Activated naive CD4-positive, alpha-beta T cell treated with anti-CD3 and anti-CD28 coated beads, Interleukin-2, amount 50 U/mL, for 16 hours (primary cell): Measurements from ENCODE around the gene TMPRSS5.

Source experiments
- DNase-seq: peaks from one replicate; pipeline ENCODE4 v3.0.0-alpha.2; 2020

The TMPRSS5 gene

DNA sequence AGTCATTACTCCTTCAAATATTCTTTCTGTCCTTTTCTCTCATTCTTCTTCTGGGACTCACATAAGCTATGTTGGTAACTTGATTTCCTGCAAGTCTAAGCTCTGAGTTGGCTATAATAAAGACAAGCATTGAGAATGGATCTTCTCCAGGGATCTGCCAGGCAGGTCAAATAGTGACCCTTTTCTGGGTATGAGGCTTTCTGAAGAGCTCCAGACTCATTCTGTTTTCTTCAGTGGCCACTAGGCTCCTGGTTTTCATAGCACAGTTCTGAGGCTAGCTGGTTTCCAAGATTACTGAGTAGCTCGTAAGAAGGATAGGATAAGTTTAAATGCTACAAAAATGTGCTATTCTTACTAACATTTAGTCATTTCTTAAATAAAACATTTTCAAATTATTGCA is 38.3 kb downstream of the TMPRSS5 start:
- DNase-seq: no peak

DNA sequence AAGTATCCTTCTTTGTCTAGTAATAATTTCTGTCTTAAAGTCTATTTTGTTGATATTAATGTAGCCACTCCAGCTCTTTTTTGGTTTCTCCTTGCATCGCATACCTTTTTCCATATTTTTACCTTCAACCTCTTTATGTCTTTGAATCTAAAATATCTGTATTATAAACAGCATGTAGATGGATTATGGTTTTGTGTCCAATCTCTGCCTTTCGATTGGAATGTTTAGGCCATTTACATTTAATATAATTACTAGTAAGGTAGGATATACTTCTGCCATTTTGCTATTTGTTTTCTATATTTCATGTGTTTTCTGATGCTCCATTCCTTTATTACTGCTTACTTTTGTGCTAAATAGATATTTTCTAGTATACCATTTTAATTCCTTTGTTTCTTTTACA is 39.5 kb downstream of the TMPRSS5 start:
- DNase-seq: no peak

DNA sequence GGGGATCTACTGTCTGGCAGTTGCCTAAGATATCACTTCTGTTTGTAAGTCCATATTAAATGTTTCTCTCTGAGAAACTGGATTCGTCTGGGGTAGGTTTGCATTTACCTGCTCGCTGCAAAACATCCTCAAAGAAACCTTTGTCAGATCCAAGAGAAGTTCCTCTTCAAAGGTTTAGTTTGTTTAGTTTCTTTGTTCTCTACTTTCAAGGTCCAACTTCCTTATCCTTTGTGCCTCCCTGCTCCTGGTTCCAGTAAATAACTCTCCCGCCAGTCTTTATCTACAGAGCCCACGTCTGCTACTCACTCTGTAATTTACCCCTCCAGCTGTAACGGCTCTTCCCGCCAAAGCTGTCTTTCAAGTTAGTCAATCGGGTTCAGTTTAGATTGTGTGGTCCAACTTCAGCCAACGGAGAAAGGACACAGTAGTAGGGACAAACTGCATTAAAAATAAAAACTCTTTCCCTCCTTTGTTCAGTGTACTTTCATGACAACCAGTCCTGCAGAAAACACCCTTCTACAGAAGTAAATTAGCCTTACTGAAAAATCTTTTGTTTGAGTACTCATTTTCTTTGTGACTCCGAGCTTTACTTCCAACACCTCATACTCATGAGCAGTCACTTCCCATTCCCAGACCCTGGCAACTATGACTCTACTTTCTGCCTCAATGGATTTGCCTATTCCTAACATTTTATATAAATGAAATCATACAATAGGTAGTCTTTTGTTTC is 41.0 kb downstream of the TMPRSS5 start:
- no peak for DNase-seq

DNA sequence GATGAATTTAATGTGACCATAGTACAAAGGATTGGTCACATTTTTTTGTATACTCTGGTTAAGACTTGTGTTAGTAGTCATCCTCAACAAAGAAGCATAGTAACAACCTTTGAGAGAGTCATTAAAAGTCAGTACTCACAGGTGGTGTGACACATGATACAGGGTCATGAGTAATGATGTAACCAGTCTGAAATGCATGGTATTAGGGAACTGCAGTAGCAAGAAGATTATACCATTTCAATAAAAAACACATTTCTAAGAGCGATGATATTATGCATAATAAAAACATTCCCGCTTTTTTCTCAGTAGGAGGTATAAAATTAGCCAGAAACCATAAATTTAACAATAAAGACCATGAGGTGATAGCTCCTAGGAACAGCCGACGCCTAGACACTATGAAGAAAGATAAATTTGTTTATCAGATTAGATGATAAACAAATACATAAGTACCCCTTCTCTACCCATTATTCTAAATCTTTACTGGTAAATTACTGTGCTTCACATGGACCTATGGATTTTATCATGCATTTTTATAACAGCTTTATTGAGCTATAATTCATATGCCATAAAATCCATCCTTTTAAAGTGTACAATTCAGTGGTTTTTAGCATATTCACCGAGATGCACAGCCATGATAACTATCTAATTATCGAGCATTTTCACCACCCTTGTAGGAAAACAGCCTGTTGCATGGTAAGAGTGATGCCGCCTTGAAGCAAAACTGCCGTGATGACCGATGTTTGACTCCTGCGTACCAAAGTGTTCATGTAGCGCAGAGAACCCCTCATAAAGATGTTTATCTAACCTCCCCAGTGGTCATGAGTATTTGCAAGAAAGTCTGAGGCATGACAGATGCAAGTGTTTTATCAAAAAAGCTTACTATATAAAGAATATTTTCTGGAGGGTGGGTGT is 41.8 kb downstream of the TMPRSS5 start:
- no peak for DNase-seq

DNA sequence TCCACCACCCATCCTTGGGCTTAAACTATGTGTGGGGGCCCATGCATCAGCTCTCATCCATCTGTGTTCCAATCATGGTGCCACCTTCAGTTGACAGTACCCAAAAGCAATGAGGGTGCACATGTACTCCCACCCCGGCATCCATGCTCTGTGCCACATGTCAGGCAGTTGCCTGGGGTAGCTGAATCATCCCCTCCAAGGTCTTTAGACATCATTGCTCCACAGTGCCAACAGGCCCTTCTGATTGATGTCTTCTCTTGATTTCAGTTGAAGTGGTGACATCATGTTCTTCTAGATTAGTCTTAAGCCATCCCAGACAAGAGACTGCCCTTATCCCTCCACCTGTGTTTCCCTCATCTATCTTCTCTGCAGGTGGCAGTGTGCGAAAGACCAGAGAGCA is 42.5 kb downstream of the TMPRSS5 start:
- DNase-seq: no peak

DNA sequence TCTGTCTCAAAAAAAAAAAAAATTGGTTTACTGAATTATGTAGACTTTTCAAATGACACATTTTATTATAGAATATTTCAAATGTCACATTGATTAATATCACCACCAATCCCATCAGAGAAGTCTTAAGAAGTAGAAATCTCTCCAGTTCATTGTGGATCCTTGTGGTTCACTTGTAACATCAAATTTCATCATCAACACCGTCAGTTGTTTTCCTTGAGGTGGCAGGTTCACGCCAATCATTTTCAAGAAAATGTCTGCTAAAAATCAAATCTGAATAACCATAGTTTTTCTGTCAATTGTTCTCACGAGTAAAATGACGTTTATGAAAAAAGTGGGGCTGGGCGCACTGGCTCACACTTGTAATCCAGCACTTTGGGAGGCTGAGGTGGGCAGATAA is 50.3 kb downstream of the TMPRSS5 start:
- no peak for DNase-seq

DNA sequence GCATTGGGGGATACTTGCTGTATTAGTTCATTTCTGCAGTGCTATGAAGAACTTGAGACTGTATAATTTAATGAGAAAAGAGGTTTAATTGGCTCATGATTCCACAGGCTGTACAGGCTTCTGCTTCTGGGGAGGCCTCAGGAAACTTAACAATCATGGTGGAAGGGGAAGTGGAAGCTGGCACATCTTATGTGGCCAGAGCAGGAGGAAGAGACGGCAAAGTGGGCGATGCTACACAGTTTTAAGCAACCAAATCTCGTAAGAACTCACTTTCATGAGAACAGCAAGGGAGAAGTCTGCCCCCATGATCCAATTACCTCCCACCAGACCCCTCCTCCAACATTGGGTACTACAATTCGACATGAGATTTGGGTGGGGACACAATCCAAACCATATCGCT is 55.1 kb downstream of the TMPRSS5 start:
- no peak for DNase-seq

DNA sequence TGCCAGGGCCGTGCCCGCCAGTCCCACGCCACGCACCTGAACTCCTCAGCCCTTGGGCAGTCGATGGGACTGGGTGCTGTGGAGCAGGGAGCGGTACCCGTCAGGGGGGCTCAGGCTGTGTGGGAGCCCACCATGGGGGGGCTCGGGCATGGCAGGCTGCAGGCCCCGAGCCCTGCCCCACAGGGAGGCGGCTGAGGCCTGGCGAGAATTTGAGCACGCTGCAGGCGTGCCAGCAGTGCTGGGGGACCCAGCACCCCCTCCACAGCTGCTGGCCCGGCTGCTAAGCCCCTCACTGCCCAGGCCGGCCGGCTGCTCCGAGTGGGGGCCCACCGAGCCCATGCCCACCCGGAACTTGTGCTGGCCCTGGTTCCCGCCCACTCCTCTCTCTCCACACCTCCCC is 56.8 kb downstream of the TMPRSS5 start:
- no peak for DNase-seq

DNA sequence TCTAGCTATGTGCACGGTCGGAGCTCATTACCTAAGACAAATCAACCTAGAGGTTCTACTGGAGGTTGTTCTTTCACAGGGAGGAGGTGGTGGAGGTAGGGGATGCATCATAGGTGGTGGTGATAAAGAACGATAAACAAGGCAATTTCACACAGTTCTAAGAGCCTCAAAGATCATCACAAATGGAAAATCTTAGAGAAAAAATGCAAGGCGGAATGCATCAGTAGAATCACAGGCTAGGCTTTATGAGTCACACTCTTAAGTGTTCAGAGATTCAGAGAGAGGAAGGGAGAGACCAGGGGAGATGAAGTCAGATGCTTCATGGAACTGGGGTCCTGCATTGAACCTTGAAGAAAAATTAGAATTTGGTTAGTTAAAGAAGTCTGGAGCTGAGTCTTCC is 58.3 kb downstream of the TMPRSS5 start:
- no peak for DNase-seq

DNA sequence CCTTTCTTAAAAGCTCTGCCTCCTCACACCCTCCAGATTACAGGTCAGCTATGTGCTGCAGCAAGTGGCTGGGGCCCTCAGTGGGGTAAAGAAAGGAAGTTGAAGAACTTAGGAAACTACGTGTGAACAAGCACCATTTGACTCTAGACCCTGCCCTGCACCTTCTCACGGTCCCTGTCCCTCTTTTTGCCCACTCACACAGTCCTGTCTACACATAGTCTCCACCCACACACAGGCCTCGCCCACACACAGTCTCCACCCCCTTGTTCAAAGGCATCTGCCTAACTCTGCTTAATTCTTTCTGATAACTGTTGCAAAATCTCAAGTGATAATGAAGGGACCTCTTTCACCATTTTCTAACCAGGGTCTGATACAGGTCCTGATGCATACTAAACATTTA is 59.0 kb downstream of the TMPRSS5 start:
- DNase-seq: no peak

DNA sequence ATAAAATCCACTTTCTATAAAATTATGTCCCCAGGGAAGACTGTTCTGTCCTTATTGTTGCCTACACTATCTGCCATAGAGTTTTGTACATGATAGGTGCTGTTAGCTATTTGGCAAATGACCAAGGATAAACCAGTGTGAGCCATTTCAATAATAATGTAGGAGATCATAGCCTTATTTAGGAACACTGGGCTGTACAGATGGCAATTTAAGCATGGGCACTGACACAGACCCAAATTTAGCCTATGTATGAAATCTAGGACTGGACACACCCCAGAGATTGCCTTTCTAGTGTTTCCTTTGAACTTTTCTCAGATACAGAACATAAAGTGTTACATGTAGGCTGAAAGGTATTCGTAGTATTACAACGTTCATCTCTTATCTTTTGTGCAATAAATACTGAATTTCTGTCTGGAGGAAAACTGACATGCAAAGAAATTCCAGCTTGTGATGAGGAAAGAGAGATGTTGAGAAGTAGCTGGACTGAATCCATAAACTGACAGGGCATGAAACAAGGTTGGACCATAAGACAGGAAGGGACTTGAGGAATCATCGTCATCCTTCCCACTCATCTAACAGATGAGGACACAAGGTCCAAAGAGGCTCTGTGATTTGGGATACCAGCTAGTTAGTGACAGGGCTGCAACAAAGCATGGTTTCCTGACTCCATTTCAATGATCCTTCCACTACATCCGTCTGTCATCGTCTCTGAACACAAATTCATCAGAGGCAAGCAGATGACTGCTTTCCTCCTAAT is 60.3 kb downstream of the TMPRSS5 start:
- DNase-seq: no peak

DNA sequence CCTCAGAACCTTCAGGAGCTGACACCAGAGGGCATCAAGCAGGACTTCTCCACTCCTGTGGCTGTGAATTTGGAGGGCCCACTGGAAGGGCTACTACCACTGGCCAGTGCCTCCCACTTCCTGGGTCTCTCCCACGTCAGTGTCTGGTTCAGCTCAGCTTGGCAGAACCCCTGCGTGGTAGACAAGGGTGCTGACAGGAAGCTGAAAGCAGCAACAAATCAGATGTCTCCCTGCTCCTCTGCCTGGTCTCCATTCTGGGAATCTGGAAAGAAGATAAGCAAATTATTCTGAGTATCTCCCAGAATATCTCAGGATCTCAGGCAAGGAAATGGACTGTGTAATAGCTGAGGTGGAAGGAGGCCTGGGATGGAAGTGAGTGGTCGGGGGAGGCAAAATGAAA is 61.5 kb downstream of the TMPRSS5 start:
- no peak for DNase-seq

DNA sequence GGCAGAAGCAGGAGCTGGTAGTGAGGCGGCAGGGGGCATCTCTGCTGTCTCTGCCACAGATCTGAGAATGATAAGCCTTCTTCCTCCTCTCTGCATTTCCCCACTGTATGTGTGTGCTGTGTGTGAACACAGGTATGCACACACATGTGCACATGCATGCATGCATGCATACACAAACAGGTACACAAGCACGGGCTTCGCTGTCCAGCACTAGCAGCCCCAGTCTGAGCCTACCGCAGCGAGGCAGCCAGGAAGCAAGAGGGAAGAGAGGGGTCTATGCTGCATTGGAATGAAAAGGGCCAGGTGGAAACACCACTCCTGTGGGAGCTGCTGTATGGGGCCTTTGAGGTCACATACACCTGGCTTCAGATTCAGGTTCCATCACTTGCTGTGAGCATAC is 62.4 kb downstream of the TMPRSS5 start:
- DNase-seq: no peak

DNA sequence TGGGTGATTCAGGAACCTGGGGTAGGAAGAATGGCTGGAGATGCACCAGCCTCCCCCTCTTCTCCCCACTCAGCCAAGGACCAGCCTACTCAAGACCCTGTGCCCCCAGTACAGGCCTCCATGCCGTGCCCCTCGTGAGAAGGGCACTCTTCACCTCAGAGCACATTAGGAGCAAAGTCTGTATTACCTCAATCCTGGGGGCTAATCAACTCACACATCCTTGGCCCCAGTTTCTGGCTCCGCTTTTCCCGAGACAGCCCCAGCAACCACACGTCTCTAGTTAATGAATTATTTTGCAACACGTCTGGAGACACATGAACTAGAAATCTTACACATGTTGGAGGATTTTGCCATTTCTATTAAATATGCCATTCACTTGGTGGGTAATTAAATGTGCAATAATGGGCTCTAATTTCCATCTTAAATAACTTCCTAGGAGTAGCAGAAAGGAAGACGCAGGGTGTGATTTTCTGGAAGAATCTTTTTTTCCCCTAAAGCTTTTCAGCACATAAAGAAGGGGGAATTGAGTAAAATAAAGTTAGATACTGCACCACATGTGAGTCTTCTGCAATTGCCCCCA is 63.0 kb downstream of the TMPRSS5 start:
- DNase-seq: no peak

DNA sequence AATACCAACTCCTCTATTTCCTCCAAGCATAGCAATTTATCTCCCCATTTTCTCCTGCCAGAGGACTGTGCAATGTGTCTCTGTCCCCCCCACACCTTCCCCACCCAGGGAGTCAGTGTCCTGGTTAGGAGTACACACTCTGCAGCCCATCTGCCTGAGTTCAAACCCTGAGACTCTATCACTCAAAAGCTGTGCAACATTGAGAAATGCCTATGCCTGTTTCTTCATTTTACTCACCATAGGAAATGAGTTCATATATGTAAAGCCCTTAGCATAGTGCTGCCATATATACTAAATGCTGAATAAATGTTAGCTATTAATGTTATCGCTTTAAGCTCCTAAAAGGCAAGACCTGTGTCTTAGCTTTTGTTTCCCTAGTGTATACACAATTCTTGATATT is 64.0 kb downstream of the TMPRSS5 start:
- DNase-seq: no peak

DNA sequence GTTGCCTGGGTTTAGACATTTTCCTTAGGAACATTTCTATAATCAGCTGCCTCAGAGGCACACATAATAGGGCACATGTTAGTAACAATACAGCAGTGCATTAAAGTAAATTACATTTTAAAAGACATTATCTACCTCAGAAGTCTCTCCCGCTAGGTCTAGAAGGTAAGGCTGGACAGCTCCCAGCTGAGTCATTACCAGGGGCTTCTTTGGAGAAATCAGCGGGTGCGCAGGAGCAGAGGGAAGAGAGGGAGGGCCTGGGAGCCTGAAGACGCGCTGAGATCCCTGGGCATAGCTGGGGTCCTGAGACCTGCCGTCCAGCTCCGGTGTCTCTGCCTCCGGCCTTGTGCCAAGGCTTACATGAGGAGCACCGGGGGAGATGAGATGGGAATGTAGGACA is 67.7 kb downstream of the TMPRSS5 start:
- DNase-seq: no peak

DNA sequence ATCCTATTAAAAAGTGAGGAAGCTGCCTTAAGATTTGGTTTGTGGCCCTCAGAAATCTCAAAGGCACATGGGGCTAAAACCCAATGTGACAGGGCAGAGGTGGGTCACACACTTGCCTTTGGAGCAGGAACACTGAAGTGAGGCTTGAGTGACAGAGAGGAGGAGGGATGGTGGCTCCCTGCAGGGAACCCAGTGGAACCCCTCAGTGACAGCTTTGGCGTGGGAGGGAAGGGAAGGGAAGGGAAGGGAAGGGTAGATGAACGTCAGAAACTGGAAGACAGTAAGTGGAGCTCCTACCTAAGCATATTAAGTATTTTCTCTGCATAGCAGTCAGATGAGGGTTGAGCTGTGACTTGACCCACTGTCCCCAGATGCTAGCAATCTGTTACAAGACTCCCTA is 68.5 kb downstream of the TMPRSS5 start:
- DNase-seq: no peak
